Measurements from ENCODE around the gene REXO4. TPM values are rescaled to one million over a fixed set of nuclear protein-coding genes. Genes with fewer than 3 reads are reported as not detected.
A peak's percentile ranks its signal among the peaks of the same experiment; 100 is the strongest.

Gene REXO4
- total and polyA plus RNA-seq, 2 of the 8 experiments (the other 6 are each of a cell fraction or from before 2014, with no cell fraction given) = 19.1 to 38.3 TPM

DNA sequence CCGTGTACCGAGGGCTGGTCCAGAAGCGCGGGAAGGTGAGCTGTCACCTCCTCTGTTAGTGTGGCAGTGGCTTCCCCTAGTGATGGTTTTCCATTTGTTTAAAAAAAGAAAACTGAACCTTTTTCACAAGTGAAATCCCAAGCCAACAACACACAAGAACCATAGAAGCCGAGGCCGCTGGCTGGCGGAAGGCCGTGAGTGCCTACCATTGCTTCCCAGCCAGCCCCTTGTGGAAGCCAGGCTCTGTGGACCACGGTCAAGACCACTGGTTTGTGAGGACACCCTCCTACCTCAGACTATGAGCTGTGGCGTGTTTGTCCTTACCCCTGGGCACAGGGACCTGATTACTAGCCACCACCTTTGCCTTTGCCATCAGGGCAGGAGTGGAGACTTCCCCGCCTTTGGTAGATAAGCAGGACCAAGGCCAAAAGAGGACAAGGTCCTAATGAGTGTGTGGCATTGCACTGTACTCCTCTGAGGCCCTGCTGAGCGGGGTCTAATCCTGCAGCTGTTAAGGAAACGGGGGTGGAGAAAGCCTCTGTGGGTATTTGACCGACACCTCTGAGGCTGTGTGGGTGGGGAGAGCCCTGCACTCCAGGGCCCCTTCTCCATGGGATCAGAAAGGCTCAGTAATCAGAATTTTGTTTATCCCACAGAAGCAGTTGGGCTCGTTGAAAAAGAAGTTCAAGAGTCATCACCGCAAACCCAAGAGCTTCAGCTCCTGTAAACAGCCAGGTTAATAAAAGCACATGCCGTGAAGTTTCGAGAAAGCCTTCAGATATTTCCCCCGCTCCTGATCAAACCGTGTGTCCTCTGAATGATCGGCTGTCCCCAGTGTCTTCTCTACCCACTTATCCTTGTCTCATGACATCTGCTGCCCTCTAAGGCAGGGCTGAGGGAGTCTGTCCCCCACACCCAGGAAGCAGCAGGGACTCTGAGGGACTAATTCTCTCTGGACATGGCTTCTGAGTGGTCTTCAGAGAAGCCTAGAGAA lies 57.1 kb downstream of the REXO4 start:
- peaks cover 2% of the 10 kb centered on the region; the same call in 1 of the 2 replicates for H3K79me1 ChIP-seq (ENCODE audit: low read depth, low read length)
- no peak overlapping the region for H2AFZ ChIP-seq (ENCODE audit: low read length)
- H3K18ac ChIP-seq (ENCODE audit: extremely low read depth, low read length) = no peak overlapping the region
- H2BK20ac ChIP-seq (ENCODE audit: low read length) = no peak overlapping the region
- no peak overlapping the region for H2BK120ac ChIP-seq (replicated peaks; ENCODE audit: low read depth, low read length)
- H3K27me3 ChIP-seq (replicated peaks in 1 of 4; ENCODE audit: control insufficient read depth in 3 of 4, extremely low read depth in 1 of 4, insufficient read depth in 3 of 4, low read length in 3 of 4) = no peaks in the 10 kb centered on the region
- no peak overlapping the region for H3K27ac ChIP-seq (ENCODE audit: low read depth, low read length)
- 91% methylated on average over 21 of the region's 21 CpGs; no CpG with 5 or more reads in 1 of the 2 experiments for WGBS, 2 experiments (ENCODE audit: extremely low coverage in 1 of 2, insufficient coverage in 1 of 2, insufficient read length in 1 of 2, insufficient replicate concordance in 2 of 2, low coverage in 1 of 2, low lambda C conversion rate in 2 of 2, missing lambda C conversion rate in 1 of 2)
- no peak overlapping the region for H2BK5ac ChIP-seq (ENCODE audit: low read depth, low read length)
- TF ChIP-seq JUND (IDR thresholded peaks at IDR 0.05; ENCODE audit: low read length) (no peak), CREB1 (IDR thresholded peaks at IDR 0.05) (no peak), POLR2AphosphoS5 (IDR thresholded peaks at IDR 0.05; ENCODE audit: low read depth, low read length) (peak; percentile 20; the same call in 1 of the 2 replicates), SP4 (IDR thresholded peaks at IDR 0.05; ENCODE audit: low read length) (no peak), CBX5 (IDR thresholded peaks at IDR 0.05; ENCODE audit: low read depth, low read length) (no peak), SIRT6 (IDR thresholded peaks at IDR 0.05; ENCODE audit: low read length) (no peak)
- H3K23me2 ChIP-seq (ENCODE audit: low read depth, low read length) = peaks cover 2% of the 10 kb centered on the region; the same call in 1 of the 2 replicates
- peaks cover 0 to 16% of the 10 kb centered on the region in 2 experiments; a peak in 2 of 4 replicates for H3K79me2 ChIP-seq (ENCODE audit: control insufficient read depth in 1 of 2, insufficient read depth in 2 of 2, low read length in 2 of 2)
- no peak overlapping the region for H2AK5ac ChIP-seq (ENCODE audit: low read depth, low read length)
- H3K4me2 ChIP-seq (ENCODE audit: insufficient read depth in 1 of 2, low read depth in 2 of 2, low read length in 2 of 2) = no peak overlapping the region
- H3K4me1 ChIP-seq (replicated peaks in 1 of 4; ENCODE audit: control insufficient read depth in 3 of 4, insufficient read depth in 4 of 4, low read length in 3 of 4) = peaks cover 0 to 8% (median 3%) of the 10 kb centered on the region in 4 experiments; a peak in 4 of 7 replicates
- H2BK12ac ChIP-seq (ENCODE audit: low read depth, low read length) = no peak overlapping the region
- H3K14ac ChIP-seq (ENCODE audit: insufficient read length) = no peak overlapping the region
- no peaks in the 10 kb centered on the region for H3K9me3 ChIP-seq (ENCODE audit: insufficient read depth in 2 of 2, low read depth in 1 of 2, low read length in 1 of 2)
- H4K8ac ChIP-seq (ENCODE audit: extremely low read depth, insufficient read depth, low read length) = no peak overlapping the region
- H3K9ac ChIP-seq (replicated peaks in 1 of 4; ENCODE audit: extremely low read depth in 1 of 4, low read depth in 3 of 4, low read length in 3 of 4) = no peak overlapping the region
- no peak overlapping the region for H4K5ac ChIP-seq (ENCODE audit: insufficient read length, low read depth, low read length)
- no peak overlapping the region for H3K4ac ChIP-seq (replicated peaks; ENCODE audit: insufficient read length, low read depth, low read length)
- H2BK15ac ChIP-seq (ENCODE audit: low read length) = no peak overlapping the region
- no peak overlapping the region for H3K23ac ChIP-seq (ENCODE audit: insufficient read length)
- FAIRE-seq (no peak), DNase-seq (ENCODE audit: low read depth in 1 of 2, low spot score in 2 of 2) (no peak)
- no peak overlapping the region for H3K4me3 ChIP-seq (ENCODE audit: extremely low read depth in 1 of 4, insufficient read depth in 2 of 4, low read depth in 3 of 4, low read length in 4 of 4)
- peaks cover 18 to 19% of the 10 kb centered on the region in 2 experiments for H4K20me1 ChIP-seq (replicated peaks in 1 of 2; ENCODE audit: control insufficient read depth in 1 of 2, insufficient read depth in 2 of 2, low read length in 2 of 2)
- ChIA-PET CTCF (ENCODE audit: partially characterized antibody) (interaction anchor here (0.8 to 8.2 kb wide), 13 partner anchors 10 to 174 kb away, joined by 3 to 90 read pairs (median 9); partner anchors contain the start of genes ADAMTS13 and STKLD1), POLR2A (ENCODE audit: partially characterized antibody) (interaction anchor here (1.0 to 16.1 kb wide), 3 partner anchors 11 to 78 kb away, joined by 3 to 461 read pairs (median 303); partner anchors contain the start of genes MED22, RPL7A, STKLD1 and SURF4)
- no peak overlapping the region for H4K91ac ChIP-seq (replicated peaks; ENCODE audit: insufficient read length, low read length)
- no peak overlapping the region for H3K56ac ChIP-seq (replicated peaks; ENCODE audit: insufficient read length, low read depth, low read length)
- peaks cover 10 to 49% (median 37%) of the 10 kb centered on the region in 4 experiments for H3K36me3 ChIP-seq (ENCODE audit: control insufficient read depth in 2 of 4, insufficient read depth in 4 of 4, low read length in 3 of 4)

Data from H1 (cell line).